WTC11 (cell line): ENCODE measurements around the gene HTR3C.

ENCODE experiments used
- CTCF ChIP-seq: fragments of 200-600 bp; IDR thresholded peaks from 2 replicates; pipeline ENCODE4 v1.8.0; 2022; ENCODE audit warnings: antibody characterized with exemption
- NFE2L1 ChIP-seq: sonication (generic); formaldehyde crosslinking; IDR thresholded peaks from 2 replicates; pipeline ENCODE4 v1.8.1; 2023; ENCODE audit warnings: missing genetic modification reagents
- TEAD4 ChIP-seq: sonication (generic); formaldehyde crosslinking; IDR thresholded peaks from 2 replicates; pipeline ENCODE4 v1.8.0; 2022; ENCODE audit warnings: mild to moderate bottlenecking, missing genetic modification reagents

GRCh38 chr3:184004476-184004875, 48.4 kb upstream of the HTR3C start:
- TF ChIP-seq CTCF (no peak), NFE2L1 (CRISPR knock-in tag) (no peak), TEAD4 (CRISPR knock-in tag) (no peak)
